ENCODE results near the gene P3H2.

DNA sequence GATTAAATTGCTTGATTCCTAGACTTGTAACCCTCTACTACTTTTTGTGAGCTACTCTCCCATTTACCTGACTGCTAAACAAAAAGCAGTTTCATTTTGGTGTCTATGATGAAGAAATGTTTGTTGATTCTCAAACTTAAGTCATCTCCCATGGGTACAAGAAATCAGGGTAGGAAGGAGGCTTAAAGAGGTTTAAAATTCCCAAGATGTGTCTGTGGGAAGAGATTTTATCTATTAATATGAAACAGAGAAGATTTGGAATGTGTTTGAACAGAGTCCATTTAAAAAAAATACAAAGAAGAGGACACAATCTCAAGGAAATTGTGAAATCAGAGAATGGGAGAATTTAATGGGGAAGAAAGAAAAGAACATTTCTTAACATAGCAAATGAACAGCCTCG is 14.8 kb downstream of the P3H2 start:
- no peak for TF ChIP-seq POLR2A (IDR thresholded peaks at IDR 0.05; ENCODE audit: low read depth, low read length)
- no peak for TF ChIP-seq BHLHE40 (IDR thresholded peaks at IDR 0.05; ENCODE audit: low read depth, low read length)
- TF ChIP-seq, protein P1, sequence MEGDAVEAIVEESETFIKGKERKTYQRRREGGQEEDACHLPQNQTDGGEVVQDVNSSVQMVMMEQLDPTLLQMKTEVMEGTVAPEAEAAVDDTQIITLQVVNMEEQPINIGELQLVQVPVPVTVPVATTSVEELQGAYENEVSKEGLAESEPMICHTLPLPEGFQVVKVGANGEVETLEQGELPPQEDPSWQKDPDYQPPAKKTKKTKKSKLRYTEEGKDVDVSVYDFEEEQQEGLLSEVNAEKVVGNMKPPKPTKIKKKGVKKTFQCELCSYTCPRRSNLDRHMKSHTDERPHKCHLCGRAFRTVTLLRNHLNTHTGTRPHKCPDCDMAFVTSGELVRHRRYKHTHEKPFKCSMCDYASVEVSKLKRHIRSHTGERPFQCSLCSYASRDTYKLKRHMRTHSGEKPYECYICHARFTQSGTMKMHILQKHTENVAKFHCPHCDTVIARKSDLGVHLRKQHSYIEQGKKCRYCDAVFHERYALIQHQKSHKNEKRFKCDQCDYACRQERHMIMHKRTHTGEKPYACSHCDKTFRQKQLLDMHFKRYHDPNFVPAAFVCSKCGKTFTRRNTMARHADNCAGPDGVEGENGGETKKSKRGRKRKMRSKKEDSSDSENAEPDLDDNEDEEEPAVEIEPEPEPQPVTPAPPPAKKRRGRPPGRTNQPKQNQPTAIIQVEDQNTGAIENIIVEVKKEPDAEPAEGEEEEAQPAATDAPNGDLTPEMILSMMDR (conservative IDR thresholded peaks at IDR 0.05; ENCODE audit: low read depth, low read length), result no peak
- TF ChIP-seq RFX5 (IDR thresholded peaks at IDR 0.05; ENCODE audit: low read depth, low read length), result no peak
- no peak for TF ChIP-seq CEBPB (IDR thresholded peaks at IDR 0.05; ENCODE audit: low read depth, low read length)
- no peak for TF ChIP-seq SMC3 (IDR thresholded peaks at IDR 0.05; ENCODE audit: low read depth, low read length)
- TF ChIP-seq MAZ (IDR thresholded peaks at IDR 0.05; ENCODE audit: borderline replicate concordance, low read depth, low read length), result no peak
- no peak for TF ChIP-seq RAD21 (IDR thresholded peaks at IDR 0.05; ENCODE audit: low read length)
- TF ChIP-seq RCOR1 (IDR thresholded peaks at IDR 0.05; ENCODE audit: insufficient replicate concordance, low read length), result no peak
- TF ChIP-seq, protein P2, sequence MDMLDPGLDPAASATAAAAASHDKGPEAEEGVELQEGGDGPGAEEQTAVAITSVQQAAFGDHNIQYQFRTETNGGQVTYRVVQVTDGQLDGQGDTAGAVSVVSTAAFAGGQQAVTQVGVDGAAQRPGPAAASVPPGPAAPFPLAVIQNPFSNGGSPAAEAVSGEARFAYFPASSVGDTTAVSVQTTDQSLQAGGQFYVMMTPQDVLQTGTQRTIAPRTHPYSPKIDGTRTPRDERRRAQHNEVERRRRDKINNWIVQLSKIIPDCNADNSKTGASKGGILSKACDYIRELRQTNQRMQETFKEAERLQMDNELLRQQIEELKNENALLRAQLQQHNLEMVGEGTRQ (IDR thresholded peaks at IDR 0.05; ENCODE audit: low read depth, low read length), result no peak

Data from IMR-90 (cell line).